Tibial nerve (tissue), 4 donors: ENCODE data around the gene ALOX5AP. TPM values are rescaled to one million over a fixed set of nuclear protein-coding genes. Genes with fewer than 3 reads are reported as not detected.

Experiments used
- DNase-seq, 2 donors: peaks; one replicate each; pipeline ENCODE4 v3.0.0-alpha.2; 2019; ENCODE audit warnings: low spot score in 2 of 2
- H3K27ac ChIP-seq, 4 donors: fragments of 200-600 bp; sonication (generic) in 3 of 4; one replicate each; pipeline ENCODE4 v1.5.1; 2017 to 2019; ENCODE audit warnings: mild to moderate bottlenecking in 1 of 4
- H3K27me3 ChIP-seq, 2 donors: fragments of 200-600 bp; sonication (generic) in 1 of 2; one replicate each; pipeline versions ENCODE4 v1.5.1 to v1.6.0; 2017 to 2019
- H3K36me3 ChIP-seq, 3 donors: fragments of 200-600 bp; sonication (generic); one replicate each; pipeline ENCODE4 v1.5.1; 2018 to 2019
- H3K4me1 ChIP-seq, 4 donors: fragments of 200-600 bp; sonication (generic) in 3 of 4; one replicate each; pipeline ENCODE4 v1.5.1; 2017 to 2019
- H3K4me3 ChIP-seq, 4 donors: fragments of 200-600 bp; sonication (generic) in 3 of 4; one replicate each; pipeline ENCODE4 v1.5.1; 2017 to 2019; ENCODE audit warnings: mild to moderate bottlenecking in 1 of 4, moderate library complexity in 1 of 4
- H3K9me3 ChIP-seq, 4 donors: fragments of 200-600 bp; sonication (generic) in 3 of 4; one replicate each; pipeline ENCODE4 v1.5.1; 2017 to 2019
- CTCF ChIP-seq, 5 experiments: fragments of 200-600 bp in 3 of 5; fragments of 450-650 bp in 2 of 5; sonication (generic) in 3 of 5; IDR thresholded peaks; one replicate each; pipeline ENCODE4 v1.5.1; 2016 to 2019; ENCODE audit warnings: antibody characterized with exemption in 5 of 5, mild to moderate bottlenecking in 3 of 5, moderate library complexity in 2 of 5
- EP300 ChIP-seq, 2 donors: sonication (generic); formaldehyde crosslinking; IDR thresholded peaks; one replicate each; pipeline ENCODE4 v1.6.1; 2017; ENCODE audit warnings: antibody characterized with exemption in 2 of 2, mild to moderate bottlenecking in 1 of 2
- POLR2A ChIP-seq, 2 donors: fragments of 450-650 bp; IDR thresholded peaks; one replicate each; pipeline ENCODE4 v1.6.1; 2017; ENCODE audit warnings: antibody characterized with exemption in 2 of 2, mild to moderate bottlenecking in 2 of 2, moderate library complexity in 2 of 2
- WGBS, 2 donors: methylation state at CpG; one replicate each; pipeline ENCODE4 v1.1.5; 2018; 5-methylcytosine and 5-hydroxymethylcytosine counted together
- total RNA-seq, 4 donors: library from RNA; depleted of rRNA; stranded (reverse); fragments of >200 nt; gene quantifications; one replicate each; pipeline ENCODE4 v1.1.0, GENCODE V29; 2016

ALOX5AP gene
- total RNA-seq, 4 donors from 2014 or later, result 25.3 to 41.4 (median 33.1) TPM

- no peaks in the 10 kb centered on the region for H3K9me3 ChIP-seq
- H3K4me3 ChIP-seq, result peak overlapping the region in 1 of 4 donors; percentile 7
- no peaks in the 10 kb centered on the region for H3K27me3 ChIP-seq
- peaks cover 0 to 29% (median 12%) of the 10 kb centered on the region in 4 donors for H3K4me1 ChIP-seq
- no peak for DNase-seq
- no peak for TF ChIP-seq EP300 (IDR thresholded peaks at IDR 0.05)
- no peak for TF ChIP-seq POLR2A (IDR thresholded peaks at IDR 0.05)
- TF ChIP-seq CTCF (IDR thresholded peaks at IDR 0.05), result no peak
- H3K27ac ChIP-seq, result peak overlapping the region in 1 of 4 donors; percentile 45
- no peaks in the 10 kb centered on the region for H3K36me3 ChIP-seq
- WGBS, 2 donors, result 36 to 38% methylated on average over 7 of the region's 7 CpGs
Measured at GRCh38 chr13:30697996-30698401, 37.3 kb upstream of the ALOX5AP start.

GRCh38 chr13:30698488-30699005 is 36.8 kb upstream of the ALOX5AP start:
- Histone ChIP-seq H3K9me3 (no peaks in the 10 kb centered on the region), H3K4me3 (no peak overlapping the region), H3K36me3 (no peaks in the 10 kb centered on the region), H3K27me3 (no peaks in the 10 kb centered on the region), H3K27ac (peak overlapping the region in 1 of 4 donors; percentile 45), H3K4me1 (peaks cover 0 to 29% (median 12%) of the 10 kb centered on the region in 4 donors)
- 79 to 95% methylated on average over 11 to 15 of the region's 15 CpGs for WGBS, 2 donors
- no peak for DNase-seq
- TF ChIP-seq EP300 (IDR thresholded peaks at IDR 0.05) (no peak), POLR2A (IDR thresholded peaks at IDR 0.05) (no peak), CTCF (IDR thresholded peaks at IDR 0.05) (no peak)

- DNase-seq, result no peak
- Histone ChIP-seq H3K4me3 (no peak overlapping the region), H3K36me3 (no peaks in the 10 kb centered on the region), H3K27me3 (no peaks in the 10 kb centered on the region), H3K4me1 (peaks cover 0 to 29% (median 12%) of the 10 kb centered on the region in 4 donors), H3K27ac (no peak overlapping the region), H3K9me3 (no peaks in the 10 kb centered on the region)
- WGBS, 2 donors, result 63% methylated on average over 5 of the region's 5 CpGs
- TF ChIP-seq EP300 (IDR thresholded peaks at IDR 0.05) (no peak), CTCF (IDR thresholded peaks at IDR 0.05) (no peak), POLR2A (IDR thresholded peaks at IDR 0.05) (no peak)
Measured at GRCh38 chr13:30700364-30700763, 35.0 kb upstream of the ALOX5AP start.

GRCh38 chr13:30702006-30702405 is 33.3 kb upstream of the ALOX5AP start:
- H3K4me1 ChIP-seq, result peaks cover 0 to 17% (median 8%) of the 10 kb centered on the region in 4 donors

More at GRCh38 chr13:30702006-30702405, 33.3 kb upstream of the ALOX5AP start:
- Histone ChIP-seq H3K27me3 (no peaks in the 10 kb centered on the region), H3K4me3 (no peak overlapping the region), H3K9me3 (no peaks in the 10 kb centered on the region), H3K27ac (no peak overlapping the region), H3K36me3 (no peaks in the 10 kb centered on the region)
- WGBS, 2 donors, result 89 to 90% methylated on average over 4 of the region's 4 CpGs
- TF ChIP-seq EP300 (IDR thresholded peaks at IDR 0.05) (no peak), CTCF (IDR thresholded peaks at IDR 0.05) (no peak), POLR2A (IDR thresholded peaks at IDR 0.05) (no peak)
- no peak for DNase-seq
